ENCODE data around the gene PHYKPL.

Gene PHYKPL

GRCh38 chr5:178218827-178219226 lies 13.8 kb downstream of the PHYKPL start:
- Histone ChIP-seq H3K27me3 (ENCODE audit: insufficient read depth, low read length) (no peaks in the 10 kb centered on the region), H2AFZ (ENCODE audit: low read depth, low read length) (no peak overlapping the region), H3K4me1 (ENCODE audit: insufficient read depth, low read length) (no peaks in the 10 kb centered on the region), H3K36me3 (ENCODE audit: insufficient read depth, low read length) (peaks cover 46% of the 10 kb centered on the region), H3K4me3 (ENCODE audit: low read length) (no peak overlapping the region), H3K9me3 (ENCODE audit: low read length) (no peaks in the 10 kb centered on the region)

GRCh38 chr5:178218237-178218776 lies 14.3 kb downstream of the PHYKPL start:
- H2AFZ ChIP-seq (ENCODE audit: low read depth, low read length), result no peak overlapping the region
- H3K4me1 ChIP-seq (ENCODE audit: insufficient read depth, low read length), result no peaks in the 10 kb centered on the region
- H3K27me3 ChIP-seq (ENCODE audit: insufficient read depth, low read length), result no peaks in the 10 kb centered on the region
- peaks cover 51% of the 10 kb centered on the region for H3K36me3 ChIP-seq (ENCODE audit: insufficient read depth, low read length)
- no peak overlapping the region for H3K4me3 ChIP-seq (ENCODE audit: low read length)
- H3K9me3 ChIP-seq (ENCODE audit: low read length), result no peaks in the 10 kb centered on the region

- no peak overlapping the region for H2AFZ ChIP-seq (ENCODE audit: low read depth, low read length)
- peaks cover 67% of the 10 kb centered on the region for H3K36me3 ChIP-seq (ENCODE audit: insufficient read depth, low read length)
- H3K4me1 ChIP-seq (ENCODE audit: insufficient read depth, low read length), result no peaks in the 10 kb centered on the region
These were observed 15.8 kb downstream of the PHYKPL start for GRCh38 chr5:178216779-178217178.

GRCh38 chr5:178216088-178216534 lies 16.5 kb downstream of the PHYKPL start:
- no peak overlapping the region for H3K4me3 ChIP-seq (ENCODE audit: low read length)
- no peaks in the 10 kb centered on the region for H3K9me3 ChIP-seq (ENCODE audit: low read length)
- H3K4me1 ChIP-seq (ENCODE audit: insufficient read depth, low read length), result no peaks in the 10 kb centered on the region
- peaks cover 69% of the 10 kb centered on the region for H3K36me3 ChIP-seq (ENCODE audit: insufficient read depth, low read length)
- H3K27me3 ChIP-seq (ENCODE audit: insufficient read depth, low read length), result no peaks in the 10 kb centered on the region
- no peak overlapping the region for H2AFZ ChIP-seq (ENCODE audit: low read depth, low read length)

More at GRCh38 chr5:178216779-178217178, 15.8 kb downstream of the PHYKPL start:
- Histone ChIP-seq H3K4me3 (ENCODE audit: low read length) (no peak overlapping the region), H3K27me3 (ENCODE audit: insufficient read depth, low read length) (no peaks in the 10 kb centered on the region), H3K9me3 (ENCODE audit: low read length) (no peaks in the 10 kb centered on the region)

GRCh38 chr5:178215280-178216002 lies 17.2 kb downstream of the PHYKPL start:
- Histone ChIP-seq H3K4me3 (ENCODE audit: low read length) (no peak overlapping the region), H3K36me3 (ENCODE audit: insufficient read depth, low read length) (peaks cover 72% of the 10 kb centered on the region), H3K27me3 (ENCODE audit: insufficient read depth, low read length) (no peaks in the 10 kb centered on the region)

GRCh38 chr5:178214160-178214803 lies 18.3 kb downstream of the PHYKPL start:
- Histone ChIP-seq H3K4me3 (ENCODE audit: low read length) (no peak overlapping the region), H3K36me3 (ENCODE audit: insufficient read depth, low read length) (peaks cover 82% of the 10 kb centered on the region), H3K27me3 (ENCODE audit: insufficient read depth, low read length) (no peaks in the 10 kb centered on the region), H3K9me3 (ENCODE audit: low read length) (no peaks in the 10 kb centered on the region), H2AFZ (ENCODE audit: low read depth, low read length) (no peak overlapping the region), H3K4me1 (ENCODE audit: insufficient read depth, low read length) (no peaks in the 10 kb centered on the region)

More at GRCh38 chr5:178215280-178216002, 17.2 kb downstream of the PHYKPL start:
- no peak overlapping the region for H2AFZ ChIP-seq (ENCODE audit: low read depth, low read length)
- no peaks in the 10 kb centered on the region for H3K9me3 ChIP-seq (ENCODE audit: low read length)
- no peaks in the 10 kb centered on the region for H3K4me1 ChIP-seq (ENCODE audit: insufficient read depth, low read length)

- Histone ChIP-seq H3K36me3 (ENCODE audit: insufficient read depth, low read length) (peaks cover 85% of the 10 kb centered on the region), H3K27me3 (ENCODE audit: insufficient read depth, low read length) (no peaks in the 10 kb centered on the region), H3K4me3 (ENCODE audit: low read length) (no peak overlapping the region), H2AFZ (ENCODE audit: low read depth, low read length) (no peak overlapping the region), H3K4me1 (ENCODE audit: insufficient read depth, low read length) (no peaks in the 10 kb centered on the region), H3K9me3 (ENCODE audit: low read length) (no peaks in the 10 kb centered on the region)
These were observed 18.9 kb downstream of the PHYKPL start for GRCh38 chr5:178213748-178214151.

- no peak overlapping the region for H2AFZ ChIP-seq (ENCODE audit: low read depth, low read length)
- no peaks in the 10 kb centered on the region for H3K9me3 ChIP-seq (ENCODE audit: low read length)
- H3K4me1 ChIP-seq (ENCODE audit: insufficient read depth, low read length), result no peaks in the 10 kb centered on the region
- H3K36me3 ChIP-seq (ENCODE audit: insufficient read depth, low read length), result peaks cover 89% of the 10 kb centered on the region
- no peak overlapping the region for H3K4me3 ChIP-seq (ENCODE audit: low read length)
- H3K27me3 ChIP-seq (ENCODE audit: insufficient read depth, low read length), result no peaks in the 10 kb centered on the region
These were observed 19.6 kb downstream of the PHYKPL start for GRCh38 chr5:178213003-178213461.

GRCh38 chr5:178212241-178213002 lies 20.2 kb downstream of the PHYKPL start:
- Histone ChIP-seq H3K36me3 (ENCODE audit: insufficient read depth, low read length) (peaks cover 95% of the 10 kb centered on the region), H3K4me3 (ENCODE audit: low read length) (no peak overlapping the region)

GRCh38 chr5:178211095-178212048 lies 21.2 kb downstream of the PHYKPL start:
- Histone ChIP-seq H3K4me3 (ENCODE audit: low read length) (no peak overlapping the region), H3K27me3 (ENCODE audit: insufficient read depth, low read length) (no peaks in the 10 kb centered on the region)

More at GRCh38 chr5:178212241-178213002, 20.2 kb downstream of the PHYKPL start:
- peaks cover 4% of the 10 kb centered on the region for H3K4me1 ChIP-seq (ENCODE audit: insufficient read depth, low read length)
- no peaks in the 10 kb centered on the region for H3K9me3 ChIP-seq (ENCODE audit: low read length)
- no peak overlapping the region for H2AFZ ChIP-seq (ENCODE audit: low read depth, low read length)
- no peaks in the 10 kb centered on the region for H3K27me3 ChIP-seq (ENCODE audit: insufficient read depth, low read length)

GRCh38 chr5:178210686-178211085 lies 21.9 kb downstream of the PHYKPL start:
- H3K36me3 ChIP-seq (ENCODE audit: insufficient read depth, low read length), result peaks cover 99% of the 10 kb centered on the region

More at GRCh38 chr5:178211095-178212048, 21.2 kb downstream of the PHYKPL start:
- Histone ChIP-seq H3K9me3 (ENCODE audit: low read length) (no peaks in the 10 kb centered on the region), H2AFZ (ENCODE audit: low read depth, low read length) (no peak overlapping the region), H3K36me3 (ENCODE audit: insufficient read depth, low read length) (peaks cover 99% of the 10 kb centered on the region), H3K4me1 (ENCODE audit: insufficient read depth, low read length) (peaks cover 15% of the 10 kb centered on the region)

GRCh38 chr5:178210073-178210535 lies 22.5 kb downstream of the PHYKPL start:
- Histone ChIP-seq H3K36me3 (ENCODE audit: insufficient read depth, low read length) (peaks cover 97% of the 10 kb centered on the region), H3K9me3 (ENCODE audit: low read length) (no peaks in the 10 kb centered on the region), H2AFZ (ENCODE audit: low read depth, low read length) (no peak overlapping the region), H3K4me1 (ENCODE audit: insufficient read depth, low read length) (peaks cover 26% of the 10 kb centered on the region), H3K27me3 (ENCODE audit: insufficient read depth, low read length) (no peaks in the 10 kb centered on the region), H3K4me3 (ENCODE audit: low read length) (no peak overlapping the region)

More at GRCh38 chr5:178210686-178211085, 21.9 kb downstream of the PHYKPL start:
- no peak overlapping the region for H3K4me3 ChIP-seq (ENCODE audit: low read length)
- no peaks in the 10 kb centered on the region for H3K9me3 ChIP-seq (ENCODE audit: low read length)
- H2AFZ ChIP-seq (ENCODE audit: low read depth, low read length), result no peak overlapping the region
- no peaks in the 10 kb centered on the region for H3K27me3 ChIP-seq (ENCODE audit: insufficient read depth, low read length)
- peaks cover 22% of the 10 kb centered on the region for H3K4me1 ChIP-seq (ENCODE audit: insufficient read depth, low read length)

Data from neuron (in vitro differentiated cells).